Activated naive CD4-positive, alpha-beta T cell treated with anti-CD3 and anti-CD28 coated beads, Interleukin-2, amount 50 U/mL, for 24 hours (primary cell): ENCODE measurements around the gene FAF1.

Experiments used
- H3K27ac Mint-ChIP-seq: one replicate; pipeline ENCODE4 v1.8.0; 2021; ENCODE audit warnings: mild to moderate bottlenecking, mixed read lengths
- H3K27me3 Mint-ChIP-seq: one replicate; pipeline ENCODE4 v1.8.0; 2021; ENCODE audit warnings: mixed read lengths
- H3K36me3 Mint-ChIP-seq: one replicate; pipeline ENCODE4 v1.8.0; 2021; ENCODE audit warnings: mixed read lengths
- H3K4me1 Mint-ChIP-seq: one replicate; pipeline ENCODE4 v1.8.0; 2021; ENCODE audit warnings: mixed read lengths
- H3K4me3 Mint-ChIP-seq: one replicate; pipeline ENCODE4 v1.8.0; 2021; ENCODE audit warnings: mild to moderate bottlenecking, mixed read lengths
- H3K9me3 Mint-ChIP-seq: one replicate; pipeline ENCODE4 v1.8.0; 2021; ENCODE audit warnings: mixed read lengths

Gene FAF1

GRCh38 chr1:50473513-50473912, 486.6 kb downstream of the FAF1 start:
- Mint-ChIP-seq H3K4me1 (no peaks in the 10 kb centered on the region), H3K36me3 (peaks cover 14% of the 10 kb centered on the region), H3K27ac (no peak overlapping the region), H3K9me3 (no peaks in the 10 kb centered on the region), H3K4me3 (no peak overlapping the region), H3K27me3 (no peaks in the 10 kb centered on the region)

- Mint-ChIP-seq H3K4me1 (no peaks in the 10 kb centered on the region), H3K4me3 (no peak overlapping the region), H3K9me3 (no peaks in the 10 kb centered on the region), H3K36me3 (peaks cover 14% of the 10 kb centered on the region), H3K27ac (no peak overlapping the region), H3K27me3 (no peaks in the 10 kb centered on the region)
These were observed 488.1 kb downstream of the FAF1 start for GRCh38 chr1:50471967-50472366.

GRCh38 chr1:50462964-50463363, 497.1 kb downstream of the FAF1 start:
- no peak overlapping the region for H3K4me3 Mint-ChIP-seq
- H3K4me1 Mint-ChIP-seq = no peaks in the 10 kb centered on the region
- H3K27me3 Mint-ChIP-seq = no peaks in the 10 kb centered on the region
- no peak overlapping the region for H3K27ac Mint-ChIP-seq
- no peaks in the 10 kb centered on the region for H3K36me3 Mint-ChIP-seq
- H3K9me3 Mint-ChIP-seq = no peaks in the 10 kb centered on the region

- H3K27me3 Mint-ChIP-seq = no peaks in the 10 kb centered on the region
- no peaks in the 10 kb centered on the region for H3K9me3 Mint-ChIP-seq
- H3K4me1 Mint-ChIP-seq = peaks cover 6% of the 10 kb centered on the region
- H3K4me3 Mint-ChIP-seq = no peak overlapping the region
- peaks cover 2% of the 10 kb centered on the region for H3K36me3 Mint-ChIP-seq
- H3K27ac Mint-ChIP-seq = no peak overlapping the region
These were observed 501.6 kb downstream of the FAF1 start for GRCh38 chr1:50458507-50458906.

GRCh38 chr1:50454911-50455310, 505.2 kb downstream of the FAF1 start:
- no peaks in the 10 kb centered on the region for H3K27me3 Mint-ChIP-seq
- no peak overlapping the region for H3K4me3 Mint-ChIP-seq
- no peak overlapping the region for H3K27ac Mint-ChIP-seq
- H3K36me3 Mint-ChIP-seq = peaks cover 2% of the 10 kb centered on the region
- H3K9me3 Mint-ChIP-seq = no peaks in the 10 kb centered on the region
- peaks cover 32% of the 10 kb centered on the region for H3K4me1 Mint-ChIP-seq

GRCh38 chr1:50453266-50453665, 506.8 kb downstream of the FAF1 start:
- no peaks in the 10 kb centered on the region for H3K27me3 Mint-ChIP-seq
- H3K27ac Mint-ChIP-seq = no peak overlapping the region
- H3K9me3 Mint-ChIP-seq = no peaks in the 10 kb centered on the region
- H3K4me3 Mint-ChIP-seq = no peak overlapping the region
- peaks cover 32% of the 10 kb centered on the region for H3K4me1 Mint-ChIP-seq
- H3K36me3 Mint-ChIP-seq = peaks cover 2% of the 10 kb centered on the region

GRCh38 chr1:50452700-50453099, 507.4 kb downstream of the FAF1 start:
- H3K27ac Mint-ChIP-seq = no peak overlapping the region
- no peaks in the 10 kb centered on the region for H3K27me3 Mint-ChIP-seq
- H3K4me3 Mint-ChIP-seq = no peak overlapping the region
- H3K4me1 Mint-ChIP-seq = peaks cover 32% of the 10 kb centered on the region
- no peaks in the 10 kb centered on the region for H3K9me3 Mint-ChIP-seq
- H3K36me3 Mint-ChIP-seq = peaks cover 2% of the 10 kb centered on the region

- H3K4me1 Mint-ChIP-seq = peaks cover 32% of the 10 kb centered on the region
- no peak overlapping the region for H3K27ac Mint-ChIP-seq
- H3K36me3 Mint-ChIP-seq = peaks cover 2% of the 10 kb centered on the region
- no peaks in the 10 kb centered on the region for H3K9me3 Mint-ChIP-seq
- H3K4me3 Mint-ChIP-seq = no peak overlapping the region
- H3K27me3 Mint-ChIP-seq = no peaks in the 10 kb centered on the region
These were observed 509.0 kb downstream of the FAF1 start for GRCh38 chr1:50450861-50451653.

GRCh38 chr1:50447961-50448360, 512.1 kb downstream of the FAF1 start:
- Mint-ChIP-seq H3K27me3 (no peaks in the 10 kb centered on the region), H3K36me3 (peaks cover 4% of the 10 kb centered on the region), H3K9me3 (no peaks in the 10 kb centered on the region), H3K27ac (no peak overlapping the region), H3K4me1 (peaks cover 20% of the 10 kb centered on the region), H3K4me3 (no peak overlapping the region)

GRCh38 chr1:50441183-50441582, 518.9 kb downstream of the FAF1 start:
- H3K4me3 Mint-ChIP-seq = no peak overlapping the region
- H3K4me1 Mint-ChIP-seq = no peaks in the 10 kb centered on the region
- H3K27ac Mint-ChIP-seq = no peak overlapping the region
- no peaks in the 10 kb centered on the region for H3K27me3 Mint-ChIP-seq
- peaks cover 17% of the 10 kb centered on the region for H3K36me3 Mint-ChIP-seq
- H3K9me3 Mint-ChIP-seq = no peaks in the 10 kb centered on the region

GRCh38 chr1:50438945-50439344, 521.1 kb downstream of the FAF1 start:
- Mint-ChIP-seq H3K9me3 (no peaks in the 10 kb centered on the region), H3K4me3 (no peak overlapping the region), H3K36me3 (peaks cover 18% of the 10 kb centered on the region), H3K4me1 (no peaks in the 10 kb centered on the region), H3K27me3 (no peaks in the 10 kb centered on the region), H3K27ac (no peak overlapping the region)

GRCh38 chr1:50436489-50436888, 523.6 kb downstream of the FAF1 start:
- Mint-ChIP-seq H3K4me1 (no peaks in the 10 kb centered on the region), H3K9me3 (no peaks in the 10 kb centered on the region), H3K27ac (no peak overlapping the region), H3K4me3 (no peak overlapping the region), H3K27me3 (peaks cover 1% of the 10 kb centered on the region), H3K36me3 (peaks cover 17% of the 10 kb centered on the region)

- Mint-ChIP-seq H3K36me3 (peaks cover 2% of the 10 kb centered on the region), H3K4me1 (peaks cover 21% of the 10 kb centered on the region), H3K9me3 (no peaks in the 10 kb centered on the region), H3K27me3 (peaks cover 47% of the 10 kb centered on the region), H3K4me3 (peak overlapping the region; percentile 3), H3K27ac (no peak overlapping the region)
These were observed 530.1 kb downstream of the FAF1 start for GRCh38 chr1:50430010-50430405.

- H3K27me3 Mint-ChIP-seq = peaks cover 59% of the 10 kb centered on the region
- H3K4me3 Mint-ChIP-seq = peak overlapping the region; percentile 19
- no peaks in the 10 kb centered on the region for H3K36me3 Mint-ChIP-seq
- peaks cover 40% of the 10 kb centered on the region for H3K4me1 Mint-ChIP-seq
- H3K27ac Mint-ChIP-seq = no peak overlapping the region
- no peaks in the 10 kb centered on the region for H3K9me3 Mint-ChIP-seq
These were observed 532.0 kb downstream of the FAF1 start for GRCh38 chr1:50427818-50428779.

- H3K27ac Mint-ChIP-seq = peak overlapping the region; percentile 23
- H3K4me1 Mint-ChIP-seq = peaks cover 45% of the 10 kb centered on the region
- H3K4me3 Mint-ChIP-seq = no peak overlapping the region
- no peaks in the 10 kb centered on the region for H3K9me3 Mint-ChIP-seq
- H3K36me3 Mint-ChIP-seq = no peaks in the 10 kb centered on the region
- H3K27me3 Mint-ChIP-seq = peaks cover 68% of the 10 kb centered on the region
These were observed 532.8 kb downstream of the FAF1 start for GRCh38 chr1:50427086-50427817.
